Omental fat pad (tissue), 4 donors: ENCODE measurements around the gene DGKE. TPM values are rescaled to one million over a fixed set of nuclear protein-coding genes. Genes with fewer than 3 reads are reported as not detected.

Experiments
- ATAC-seq: fragments of 150-250 bp; one replicate; pipeline ENCODE4 v1.9.1; 2016; ENCODE audit warnings: mild to moderate bottlenecking, moderate library complexity; ENCODE audit not compliant: low FRiP score
- DNase-seq: peaks from one replicate; pipeline ENCODE4 v3.0.0-alpha.2; 2019; ENCODE audit warnings: low spot score
- total RNA-seq, 4 donors: library from RNA; depleted of rRNA; stranded (reverse); fragments of >200 nt; gene quantifications; one replicate each; pipeline ENCODE4 v1.1.0, GENCODE V29; 2016
- TF ChIP-seq, protein P1 (sequence below), 3 donors: fragments of 450-650 bp; IDR thresholded peaks; one replicate each; pipeline ENCODE4 v1.5.1; 2016 to 2017; ENCODE audit warnings: antibody characterized with exemption in 3 of 3, mild to moderate bottlenecking in 3 of 3, moderate library complexity in 2 of 3

The DGKE gene
- total RNA-seq, 4 donors from 2014 or later: 5.9 to 19.4 (median 6.8) TPM

GRCh38 chr17:56807723-56808122 lies 26.2 kb upstream of the DGKE start:
- no peak for ATAC-seq
- DNase-seq: no peak
- TF ChIP-seq, protein P1, sequence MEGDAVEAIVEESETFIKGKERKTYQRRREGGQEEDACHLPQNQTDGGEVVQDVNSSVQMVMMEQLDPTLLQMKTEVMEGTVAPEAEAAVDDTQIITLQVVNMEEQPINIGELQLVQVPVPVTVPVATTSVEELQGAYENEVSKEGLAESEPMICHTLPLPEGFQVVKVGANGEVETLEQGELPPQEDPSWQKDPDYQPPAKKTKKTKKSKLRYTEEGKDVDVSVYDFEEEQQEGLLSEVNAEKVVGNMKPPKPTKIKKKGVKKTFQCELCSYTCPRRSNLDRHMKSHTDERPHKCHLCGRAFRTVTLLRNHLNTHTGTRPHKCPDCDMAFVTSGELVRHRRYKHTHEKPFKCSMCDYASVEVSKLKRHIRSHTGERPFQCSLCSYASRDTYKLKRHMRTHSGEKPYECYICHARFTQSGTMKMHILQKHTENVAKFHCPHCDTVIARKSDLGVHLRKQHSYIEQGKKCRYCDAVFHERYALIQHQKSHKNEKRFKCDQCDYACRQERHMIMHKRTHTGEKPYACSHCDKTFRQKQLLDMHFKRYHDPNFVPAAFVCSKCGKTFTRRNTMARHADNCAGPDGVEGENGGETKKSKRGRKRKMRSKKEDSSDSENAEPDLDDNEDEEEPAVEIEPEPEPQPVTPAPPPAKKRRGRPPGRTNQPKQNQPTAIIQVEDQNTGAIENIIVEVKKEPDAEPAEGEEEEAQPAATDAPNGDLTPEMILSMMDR (IDR thresholded peaks at IDR 0.05): no peak

- DNase-seq (no peak), ATAC-seq (no peak)
- TF ChIP-seq, protein P1 (IDR thresholded peaks at IDR 0.05): no peak
These were observed 25.4 kb upstream of the DGKE start for GRCh38 chr17:56808503-56808902.

DNA sequence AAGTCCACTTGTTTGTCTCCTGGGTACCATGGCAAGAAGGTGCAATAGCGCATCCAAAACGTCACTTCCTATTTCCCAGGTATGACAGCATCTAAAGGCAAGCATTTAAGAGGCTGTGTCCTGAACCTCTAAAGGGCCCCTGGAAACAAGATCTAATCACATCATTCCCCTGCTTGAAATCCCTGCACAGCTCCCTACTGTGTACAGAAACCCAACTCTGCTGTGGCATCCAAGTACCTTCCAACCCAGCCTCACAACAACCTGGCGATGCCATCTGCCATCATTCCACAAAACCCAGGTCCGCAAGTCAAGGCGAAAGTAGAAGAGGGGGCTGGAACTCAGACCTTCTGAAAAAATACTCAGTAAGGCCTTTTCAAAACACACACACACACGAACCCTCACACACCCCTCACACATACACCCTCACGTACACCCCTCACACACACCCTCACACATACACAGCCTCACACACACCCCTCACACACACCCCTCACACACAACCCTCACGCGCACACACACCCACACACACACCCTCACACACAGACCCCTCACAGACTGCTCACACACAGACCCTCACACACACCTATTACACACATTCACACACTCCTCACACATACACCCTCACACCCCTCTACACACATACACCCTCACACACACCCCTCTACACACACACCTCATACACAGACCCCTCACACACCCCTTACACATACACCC lies 24.7 kb upstream of the DGKE start:
- no peak for ATAC-seq
- no peak for DNase-seq

GRCh38 chr17:56809820-56810179 lies 24.2 kb upstream of the DGKE start:
- TF ChIP-seq, protein P1 (IDR thresholded peaks at IDR 0.05): no peak
- DNase-seq (no peak), ATAC-seq (no peak)

More for the DNA sequence above, 24.7 kb upstream of the DGKE start:
- TF ChIP-seq, protein P1 (IDR thresholded peaks at IDR 0.05): no peak

DNA sequence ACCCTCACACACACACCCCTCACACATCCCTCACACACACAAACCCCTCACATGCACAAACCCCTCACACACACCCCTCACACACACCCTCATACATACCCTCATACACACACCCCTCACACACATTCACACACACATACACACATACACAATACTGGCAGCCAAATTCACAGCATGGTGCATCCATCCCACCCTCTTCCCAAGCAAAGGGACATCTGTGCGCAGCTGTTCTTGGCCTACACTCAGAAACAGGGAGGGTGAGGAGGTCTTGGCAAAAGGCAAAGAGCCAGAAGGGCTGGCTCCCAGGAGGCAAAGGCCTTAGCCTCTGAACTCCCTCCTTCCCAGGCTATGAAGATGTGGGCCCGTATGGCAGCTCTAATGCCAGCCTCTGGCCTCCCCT lies 23.6 kb upstream of the DGKE start:
- ATAC-seq: no peak
- no peak for DNase-seq
- TF ChIP-seq, protein P1 (IDR thresholded peaks at IDR 0.05): no peak

GRCh38 chr17:56810891-56811775 lies 22.8 kb upstream of the DGKE start:
- ATAC-seq (no peak), DNase-seq (no peak)
- TF ChIP-seq, protein P1 (IDR thresholded peaks at IDR 0.05): no peak
